Measurements from ENCODE around the gene TAPBPL. TPM values are rescaled to one million over a fixed set of nuclear protein-coding genes. Genes with fewer than 3 reads are reported as not detected.

TAPBPL gene
- total and polyA plus RNA-seq, 2 of the 4 experiments (the other 2 are of a cell fraction), result 3.4 to 12.1 TPM

GRCh38 chr12:6407236-6407954 is 44.4 kb upstream of the TAPBPL start:
- Histone ChIP-seq H3K4me3 (ENCODE audit: insufficient read depth, low read depth, low read length) (no peak overlapping the region), H3K36me3 (ENCODE audit: control insufficient read depth, insufficient read depth, low read length) (no peaks in the 10 kb centered on the region; the same call in 1 of the 2 replicates), H2BK15ac (ENCODE audit: low read depth, low read length) (no peak overlapping the region), H3K18ac (ENCODE audit: low read depth, low read length) (no peak overlapping the region), H4K91ac (ENCODE audit: insufficient read depth, low read depth, low read length) (no peak overlapping the region), H3K9me3 (ENCODE audit: control insufficient read depth, insufficient read depth, low read length) (no peaks in the 10 kb centered on the region), H2BK5ac (ENCODE audit: low read depth, low read length, poor library complexity, severe bottlenecking) (no peak overlapping the region), H2AK9ac (replicated peaks; ENCODE audit: low read depth, low read length, poor library complexity) (no peak overlapping the region), H3K4me1 (ENCODE audit: control insufficient read depth, insufficient read depth, low read length) (no peaks in the 10 kb centered on the region), H4K20me1 (ENCODE audit: insufficient read depth, low read length) (no peaks in the 10 kb centered on the region), H2BK20ac (ENCODE audit: low read depth, low read length) (no peak overlapping the region), H3K14ac (replicated peaks; ENCODE audit: low read depth, low read length) (no peak overlapping the region), H3K9me1 (ENCODE audit: insufficient read depth, low read length) (no peaks in the 10 kb centered on the region), H2BK120ac (ENCODE audit: low read depth, low read length) (no peak overlapping the region), H3K23ac (ENCODE audit: low read depth, low read length) (no peak overlapping the region), H3K9ac (ENCODE audit: low read depth, low read length) (no peak overlapping the region), H3K27ac (ENCODE audit: insufficient read depth, low read length) (no peak overlapping the region), H3K56ac (ENCODE audit: extremely low read depth, insufficient read depth, low read length) (no peak overlapping the region), H4K5ac (ENCODE audit: low read depth, low read length) (no peak overlapping the region), H4K8ac (ENCODE audit: low read depth in 2 of 2, low read length in 2 of 2) (no peak overlapping the region), H2AFZ (replicated peaks; ENCODE audit: low read length, poor library complexity) (no peak overlapping the region), H3K4ac (ENCODE audit: low read depth, low read length) (no peak overlapping the region), H3K4me2 (ENCODE audit: low read depth, low read length) (no peak overlapping the region), H2AK5ac (ENCODE audit: low read depth, low read length) (no peak overlapping the region), H3K27me3 (ENCODE audit: control insufficient read depth, insufficient read depth, low read length) (no peaks in the 10 kb centered on the region), H3K79me1 (ENCODE audit: low read depth in 1 of 2, low read length in 2 of 2) (no peaks in the 10 kb centered on the region)
- intact Hi-C loops (cut with micrococcal nuclease), result no loop called here
- no TSS peak for BruUV-seq (replicated peaks)
- dilution Hi-C loops (cut with HindIII; ENCODE audit: low sequenced_read_pairs, unreplicated experiment), result no loop called here
- in situ Hi-C loops (cut with MboI; ENCODE audit: low sequenced_read_pairs), result no loop called here
- DNase-seq (no peak), ATAC-seq (ENCODE audit: low read depth) (no peak)
- WGBS, 2 experiments (ENCODE audit: extremely low coverage in 2 of 2, insufficient read length in 1 of 2), result no CpG with 5 or more reads among the region's 10 CpGs
- CTCF ChIA-PET, result no interaction called here
- POLR2A ChIA-PET (ENCODE audit: unreplicated experiment), result no interaction called here
- TF ChIP-seq ELK1 (IDR thresholded peaks at IDR 0.05; ENCODE audit: borderline replicate concordance, low read depth, low read length), result no peak
- TF ChIP-seq SMC3 (IDR thresholded peaks at IDR 0.05; ENCODE audit: low read depth, low read length), result no peak
